ENCODE measurements around the gene SNTN. TPM values are rescaled to one million over a fixed set of nuclear protein-coding genes. Genes with fewer than 3 reads are reported as not detected.
"Not testable (repeated sequence)": the region's sequence is repeated elsewhere in the genome, so short reads cannot be mapped to it uniquely, and the experiment has no call there.

SNTN gene
- total and polyA plus RNA-seq, 4 experiments from 2014 or later = not detected

DNA sequence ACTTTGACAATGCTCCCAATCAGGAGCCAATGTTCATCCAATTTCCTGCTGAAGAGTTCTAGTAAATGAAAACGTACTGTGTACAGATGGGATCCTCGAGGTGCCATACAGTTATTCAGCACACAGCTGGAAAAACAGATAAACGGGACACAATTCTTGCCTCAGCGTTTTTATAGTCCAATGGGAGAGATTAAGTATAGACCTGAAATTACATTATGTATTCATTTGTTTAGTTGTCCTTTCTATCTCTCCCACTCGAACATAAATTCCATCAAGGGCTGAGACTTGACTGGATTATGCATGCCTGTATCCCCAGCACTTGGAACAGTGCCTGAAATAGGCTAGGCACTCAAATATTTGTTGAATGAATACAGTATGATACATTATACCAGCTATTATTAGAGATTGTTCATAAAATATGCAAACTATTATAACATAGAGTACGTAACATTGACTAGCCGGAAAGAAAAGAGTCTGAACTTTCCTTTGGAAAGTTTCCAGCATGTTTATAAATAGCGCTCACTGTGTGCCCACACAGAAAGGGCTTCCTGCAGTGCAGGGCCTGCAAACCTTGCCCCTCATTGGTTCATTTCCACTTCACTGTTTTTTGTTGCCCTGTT is 27.4 kb upstream of the SNTN start:
- no peaks in the 10 kb centered on the region for H3K9me3 ChIP-seq (ENCODE audit: control insufficient read depth in 1 of 2, low read length in 2 of 2)
- Mint-ChIP-seq H3K27ac (no peak overlapping the region), H3K27me3 (peaks cover 0 to 4% of the 10 kb centered on the region in 2 donors), H3K9me3 (peaks cover 0 to 5% (median 0%) of the 10 kb centered on the region in 8 donors), H3K4me1 (no peaks in the 10 kb centered on the region), H3K36me3 (no peaks in the 10 kb centered on the region), H3K4me3 (no peak overlapping the region)
- DNase-seq = no peak
- H3K4me1 ChIP-seq (ENCODE audit: insufficient read depth, low read length) = no peaks in the 10 kb centered on the region
- H3K27ac ChIP-seq (ENCODE audit: low read depth, low read length) = no peak overlapping the region
- ChIA-PET POLR2A (ENCODE audit: partially characterized antibody) (no interaction called here), CTCF (ENCODE audit: partially characterized antibody) (no interaction called here)
- intact Hi-C loops (cut with micrococcal nuclease) = no loop called here
- H3K4me3 ChIP-seq (ENCODE audit: low read length in 2 of 2) = no peak overlapping the region
- no peaks in the 10 kb centered on the region for H3K27me3 ChIP-seq (ENCODE audit: insufficient read depth, low read length)
- H3K36me3 ChIP-seq (ENCODE audit: insufficient read depth, low read length) = no peaks in the 10 kb centered on the region

- no peaks in the 10 kb centered on the region for H3K27me3 ChIP-seq (ENCODE audit: insufficient read depth, low read length)
- no peaks in the 10 kb centered on the region for H3K4me1 ChIP-seq (ENCODE audit: insufficient read depth, low read length)
- CTCF ChIA-PET (ENCODE audit: partially characterized antibody) = no interaction called here
- H3K4me3 Mint-ChIP-seq = no peak overlapping the region
- POLR2A ChIA-PET (ENCODE audit: partially characterized antibody) = no interaction called here
- no peak overlapping the region for H3K27ac ChIP-seq (ENCODE audit: low read depth, low read length)
- H3K36me3 ChIP-seq (ENCODE audit: insufficient read depth, low read length) = no peaks in the 10 kb centered on the region
- H3K4me1 Mint-ChIP-seq = no peaks in the 10 kb centered on the region
- H3K9me3 ChIP-seq (ENCODE audit: control insufficient read depth in 1 of 2, low read length in 2 of 2) = no peaks in the 10 kb centered on the region
- no peak overlapping the region for H3K27ac Mint-ChIP-seq
- no peak overlapping the region for H3K4me3 ChIP-seq (ENCODE audit: low read length in 2 of 2)
- no peak for DNase-seq
- peaks cover 0 to 6% of the 10 kb centered on the region in 2 donors for H3K27me3 Mint-ChIP-seq
- intact Hi-C loops (cut with micrococcal nuclease) = no loop called here
- H3K9me3 Mint-ChIP-seq = peaks cover 0 to 9% (median 3%) of the 10 kb centered on the region in 8 donors
- H3K36me3 Mint-ChIP-seq = no peaks in the 10 kb centered on the region
Measured at GRCh38 chr3:63631670-63632069, 20.8 kb upstream of the SNTN start.

DNA sequence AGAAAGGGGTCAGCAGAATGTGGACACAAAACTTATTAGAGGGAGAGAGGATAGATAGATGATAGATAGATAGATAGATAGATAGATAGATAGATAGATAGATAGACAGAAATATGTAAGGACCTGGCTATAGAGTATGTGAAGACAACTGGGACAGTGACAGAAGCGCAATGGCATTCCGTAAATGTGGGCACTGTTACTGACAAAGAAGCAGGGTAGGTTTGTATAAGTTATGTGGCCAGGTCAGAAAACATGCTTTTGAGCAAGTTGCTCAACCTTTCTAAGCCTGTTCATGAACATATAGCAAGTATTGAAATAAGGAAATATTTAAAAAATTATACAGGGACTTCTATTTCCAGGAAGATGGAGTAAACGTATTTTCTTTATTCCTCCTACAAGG is 17.3 kb upstream of the SNTN start:
- peaks cover 0 to 16% (median 5%) of the 10 kb centered on the region in 8 donors for H3K9me3 Mint-ChIP-seq

GRCh38 chr3:63639806-63640205 is 12.7 kb upstream of the SNTN start:
- Histone ChIP-seq H3K36me3 (ENCODE audit: insufficient read depth, low read length) (no peaks in the 10 kb centered on the region), H3K27ac (ENCODE audit: low read depth, low read length) (no peak overlapping the region), H3K27me3 (ENCODE audit: insufficient read depth, low read length) (no peaks in the 10 kb centered on the region), H3K4me3 (ENCODE audit: low read length in 2 of 2) (no peak overlapping the region), H3K9me3 (ENCODE audit: control insufficient read depth in 1 of 2, low read length in 2 of 2) (no peaks in the 10 kb centered on the region), H3K4me1 (ENCODE audit: insufficient read depth, low read length) (no peaks in the 10 kb centered on the region)
- Mint-ChIP-seq H3K27me3 (peaks cover 3% of the 10 kb centered on the region in 2 donors), H3K9me3 (peaks cover 0 to 21% (median 5%) of the 10 kb centered on the region in 8 donors), H3K4me1 (no peaks in the 10 kb centered on the region), H3K4me3 (no peak overlapping the region), H3K27ac (no peak overlapping the region), H3K36me3 (no peaks in the 10 kb centered on the region)
- no peak for DNase-seq
- ChIA-PET POLR2A (ENCODE audit: partially characterized antibody) (no interaction called here), CTCF (ENCODE audit: partially characterized antibody) (no interaction called here)
- intact Hi-C loops (cut with micrococcal nuclease) = no loop called here

More for the DNA sequence above, 17.3 kb upstream of the SNTN start:
- Histone ChIP-seq H3K4me1 (ENCODE audit: insufficient read depth, low read length) (no peaks in the 10 kb centered on the region), H3K27ac (ENCODE audit: low read depth, low read length) (no peak overlapping the region), H3K4me3 (ENCODE audit: low read length in 2 of 2) (no peak overlapping the region), H3K36me3 (ENCODE audit: insufficient read depth, low read length) (no peaks in the 10 kb centered on the region), H3K27me3 (ENCODE audit: insufficient read depth, low read length) (no peaks in the 10 kb centered on the region), H3K9me3 (ENCODE audit: control insufficient read depth in 1 of 2, low read length in 2 of 2) (no peaks in the 10 kb centered on the region)
- intact Hi-C loops (cut with micrococcal nuclease) = no loop called here
- Mint-ChIP-seq H3K27ac (no peak overlapping the region), H3K4me1 (no peaks in the 10 kb centered on the region), H3K4me3 (no peak overlapping the region), H3K36me3 (no peaks in the 10 kb centered on the region), H3K27me3 (peaks cover 1 to 3% of the 10 kb centered on the region in 2 donors)
- ChIA-PET CTCF (ENCODE audit: partially characterized antibody) (no interaction called here), POLR2A (ENCODE audit: partially characterized antibody) (no interaction called here)
- no peak for DNase-seq

DNA sequence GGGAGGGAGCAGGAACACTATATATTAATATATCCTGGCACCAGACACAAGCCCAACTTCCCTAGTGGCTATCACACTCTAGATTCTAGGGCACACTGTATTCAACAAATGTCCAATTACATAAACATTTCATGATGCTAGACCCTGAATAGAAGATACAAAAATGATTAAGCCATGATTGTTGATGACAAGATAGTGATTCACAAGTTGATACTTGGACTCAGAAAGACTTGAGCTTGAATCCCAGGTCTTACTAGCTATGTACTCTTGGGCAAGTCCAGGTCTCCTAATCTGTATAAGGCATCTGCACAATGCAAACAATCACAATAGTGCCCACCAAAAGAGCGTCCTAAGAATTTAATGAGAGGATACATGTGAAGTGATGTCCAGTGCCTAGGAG is 10.0 kb upstream of the SNTN start:
- Histone ChIP-seq H3K27me3 (ENCODE audit: insufficient read depth, low read length) (no peaks in the 10 kb centered on the region), H3K4me1 (ENCODE audit: insufficient read depth, low read length) (no peaks in the 10 kb centered on the region), H3K9me3 (ENCODE audit: control insufficient read depth in 1 of 2, low read length in 2 of 2) (no peaks in the 10 kb centered on the region), H3K36me3 (ENCODE audit: insufficient read depth, low read length) (no peaks in the 10 kb centered on the region), H3K27ac (ENCODE audit: low read depth, low read length) (no peak overlapping the region), H3K4me3 (ENCODE audit: low read length in 2 of 2) (no peak overlapping the region)
- H3K4me1 Mint-ChIP-seq = no peaks in the 10 kb centered on the region
- no peak overlapping the region for H3K27ac Mint-ChIP-seq
- DNase-seq = no peak
- intact Hi-C loops (cut with micrococcal nuclease) = no loop called here
- H3K36me3 Mint-ChIP-seq = no peaks in the 10 kb centered on the region
- no peak overlapping the region for H3K4me3 Mint-ChIP-seq
- CTCF ChIA-PET (ENCODE audit: partially characterized antibody) = no interaction called here
- POLR2A ChIA-PET (ENCODE audit: partially characterized antibody) = no interaction called here
- peaks cover 0 to 3% of the 10 kb centered on the region in 2 donors for H3K27me3 Mint-ChIP-seq
- H3K9me3 Mint-ChIP-seq = peaks cover 0 to 16% (median 4%) of the 10 kb centered on the region in 8 donors

- H3K4me3 Mint-ChIP-seq = no peak overlapping the region
- H3K4me1 Mint-ChIP-seq = no peaks in the 10 kb centered on the region
- ChIA-PET CTCF (ENCODE audit: partially characterized antibody) (no interaction called here), POLR2A (ENCODE audit: partially characterized antibody) (no interaction called here)
- no peaks in the 10 kb centered on the region for H3K36me3 ChIP-seq (ENCODE audit: insufficient read depth, low read length)
- H3K27ac ChIP-seq (ENCODE audit: low read depth, low read length) = no peak overlapping the region
- H3K36me3 Mint-ChIP-seq = no peaks in the 10 kb centered on the region
- peaks cover 0 to 10% (median 6%) of the 10 kb centered on the region in 8 donors for H3K9me3 Mint-ChIP-seq
- intact Hi-C loops (cut with micrococcal nuclease) = no loop called here
- H3K27me3 ChIP-seq (ENCODE audit: insufficient read depth, low read length) = no peaks in the 10 kb centered on the region
- peaks cover 0 to 2% of the 10 kb centered on the region in 2 donors for H3K27me3 Mint-ChIP-seq
- no peaks in the 10 kb centered on the region for H3K4me1 ChIP-seq (ENCODE audit: insufficient read depth, low read length)
- DNase-seq = no peak
- no peak overlapping the region for H3K4me3 ChIP-seq (ENCODE audit: low read length in 2 of 2)
- no peaks in the 10 kb centered on the region for H3K9me3 ChIP-seq (ENCODE audit: control insufficient read depth in 1 of 2, low read length in 2 of 2)
- H3K27ac Mint-ChIP-seq = no peak overlapping the region
Measured at GRCh38 chr3:63644212-63644797, 8.2 kb upstream of the SNTN start.

DNA sequence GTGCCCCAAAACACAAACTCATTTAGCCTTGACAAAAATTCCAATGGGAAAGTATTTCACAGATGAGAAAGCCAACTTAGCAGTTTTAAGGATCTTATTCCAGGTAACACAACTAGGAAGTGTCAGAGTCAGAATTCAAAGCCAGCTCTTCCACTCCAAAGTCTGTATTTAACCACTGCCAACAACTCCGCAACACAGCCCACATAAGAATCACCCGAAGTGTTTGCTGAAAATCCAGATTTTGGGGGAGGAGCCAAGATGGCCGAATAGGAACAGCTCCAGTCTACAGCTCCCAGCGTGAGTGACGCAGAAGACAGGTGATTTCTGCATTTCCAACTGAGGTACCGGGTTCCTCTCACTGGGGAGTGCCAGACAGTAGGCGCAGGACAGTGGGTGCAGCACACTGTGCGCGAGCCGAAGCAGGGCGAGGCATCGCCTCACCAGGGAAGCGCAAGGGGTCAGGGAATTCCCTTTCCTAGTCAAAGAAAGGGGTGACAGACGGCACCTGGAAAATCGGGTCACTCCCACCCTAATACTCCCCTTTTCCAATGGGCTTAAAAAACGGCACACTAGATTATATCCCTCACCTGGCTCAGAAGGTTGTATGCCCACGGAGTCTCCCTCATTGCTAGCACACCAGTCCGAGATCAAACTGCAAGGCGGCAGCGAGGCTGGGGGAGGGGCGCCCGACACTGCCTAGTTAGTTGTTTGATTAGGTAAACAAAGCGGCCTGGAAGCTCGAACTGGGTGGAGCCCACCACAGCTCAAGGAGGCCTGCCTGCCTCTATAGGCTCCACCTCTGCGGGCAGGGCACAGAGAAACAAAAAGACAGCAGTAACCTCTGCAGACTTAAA is 7.3 kb upstream of the SNTN start:
- H3K36me3 Mint-ChIP-seq; H3K27me3 Mint-ChIP-seq; H3K27ac Mint-ChIP-seq; H3K9me3 ChIP-seq (ENCODE audit: control insufficient read depth in 1 of 2, low read length in 2 of 2); H3K9me3 Mint-ChIP-seq; H3K4me1 ChIP-seq (ENCODE audit: insufficient read depth, low read length); H3K4me1 Mint-ChIP-seq; intact Hi-C loops (cut with micrococcal nuclease); H3K4me3 ChIP-seq (ENCODE audit: low read length in 2 of 2); H3K27me3 ChIP-seq (ENCODE audit: insufficient read depth, low read length); POLR2A ChIA-PET (ENCODE audit: partially characterized antibody); H3K27ac ChIP-seq (ENCODE audit: low read depth, low read length); H3K36me3 ChIP-seq (ENCODE audit: insufficient read depth, low read length); DNase-seq; CTCF ChIA-PET (ENCODE audit: partially characterized antibody); H3K4me3 Mint-ChIP-seq: not testable (repeated sequence)
